D341Med (cell line): ENCODE measurements around the gene APOL4.
"Not testable (repeated sequence)": the region's sequence is repeated elsewhere in the genome, so short reads cannot be mapped to it uniquely, and the experiment has no call there.

ENCODE experiments used
- DNase-seq: peaks from one replicate; pipeline ENCODE4 v3.0.0; 2012; ENCODE audit warnings: low spot score

APOL4 gene

DNA sequence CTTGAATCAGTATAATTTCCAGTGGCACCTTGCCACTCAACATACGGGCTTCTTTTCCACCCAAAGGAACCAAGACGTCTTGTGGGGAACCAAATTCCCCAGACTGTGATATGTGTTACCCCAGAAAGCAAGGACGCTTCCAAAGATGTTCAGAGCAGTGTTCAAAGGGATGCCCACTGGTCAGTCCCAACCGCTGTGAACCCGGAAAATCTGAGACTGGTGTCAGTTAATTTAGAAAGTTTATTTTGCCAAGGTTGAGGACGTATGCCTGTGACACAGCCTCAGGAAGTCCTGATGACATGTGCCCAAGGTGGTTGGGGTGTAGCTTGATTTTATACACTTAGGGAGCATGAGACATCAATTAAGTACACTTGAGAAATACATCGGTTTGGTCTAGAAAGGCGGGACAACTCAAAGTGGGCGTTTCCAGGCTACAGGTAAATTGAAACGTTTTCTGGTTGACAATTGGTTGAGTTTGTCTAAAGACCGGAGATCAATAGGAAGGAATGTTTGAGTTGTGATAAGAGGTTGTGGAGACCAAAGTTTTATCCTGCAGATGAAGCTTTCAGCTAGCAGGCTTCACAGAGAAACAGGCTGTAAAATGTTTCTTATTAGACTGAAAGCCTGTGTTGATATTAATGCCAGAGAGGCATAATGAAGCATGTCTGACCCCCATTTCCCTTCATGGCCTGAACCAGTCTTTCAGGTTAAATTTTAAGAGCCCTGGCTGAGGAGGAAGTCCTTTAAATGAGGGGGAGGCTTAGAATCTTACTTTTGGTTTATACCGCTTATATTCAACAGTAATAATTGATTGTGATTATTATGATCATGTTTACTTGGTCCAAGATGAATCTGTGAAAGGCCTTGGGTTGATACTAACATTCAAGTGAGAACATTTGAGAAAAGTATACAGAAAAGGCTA lies 47.8 kb downstream of the APOL4 start:
- DNase-seq = no peak

DNA sequence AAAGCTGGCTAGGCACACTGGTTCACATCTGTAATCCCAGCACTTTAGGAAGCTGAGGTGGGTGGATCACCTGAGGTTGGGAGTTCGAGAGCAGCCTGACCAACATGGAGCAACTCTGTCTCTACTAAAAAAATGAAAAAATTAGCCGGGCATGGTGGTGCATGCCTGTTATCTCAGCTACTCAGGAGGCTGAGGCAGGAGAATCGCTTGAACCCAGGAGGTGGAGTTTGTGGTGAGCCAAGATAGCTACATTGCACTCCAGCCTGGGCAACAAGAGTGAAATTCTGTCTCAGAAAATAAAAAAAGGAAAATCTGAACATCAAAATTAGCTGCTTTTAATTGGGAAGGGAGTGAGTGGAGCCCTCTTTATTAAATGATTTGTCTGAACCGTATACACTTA lies 48.8 kb downstream of the APOL4 start:
- not testable (repeated sequence) for DNase-seq

GRCh38 chr22:36152088-36152487 lies 49.5 kb downstream of the APOL4 start:
- no peak for DNase-seq

GRCh38 chr22:36151006-36151595 lies 50.5 kb downstream of the APOL4 start:
- DNase-seq = no peak

GRCh38 chr22:36149441-36149840 lies 52.2 kb downstream of the APOL4 start:
- no peak for DNase-seq

GRCh38 chr22:36148411-36148810 lies 53.2 kb downstream of the APOL4 start:
- no peak for DNase-seq

- DNase-seq = no peak
Observed at GRCh38 chr22:36147196-36147791, 54.3 kb downstream of the APOL4 start.

- DNase-seq = no peak
Observed at GRCh38 chr22:36145881-36146280, 55.7 kb downstream of the APOL4 start.

DNA sequence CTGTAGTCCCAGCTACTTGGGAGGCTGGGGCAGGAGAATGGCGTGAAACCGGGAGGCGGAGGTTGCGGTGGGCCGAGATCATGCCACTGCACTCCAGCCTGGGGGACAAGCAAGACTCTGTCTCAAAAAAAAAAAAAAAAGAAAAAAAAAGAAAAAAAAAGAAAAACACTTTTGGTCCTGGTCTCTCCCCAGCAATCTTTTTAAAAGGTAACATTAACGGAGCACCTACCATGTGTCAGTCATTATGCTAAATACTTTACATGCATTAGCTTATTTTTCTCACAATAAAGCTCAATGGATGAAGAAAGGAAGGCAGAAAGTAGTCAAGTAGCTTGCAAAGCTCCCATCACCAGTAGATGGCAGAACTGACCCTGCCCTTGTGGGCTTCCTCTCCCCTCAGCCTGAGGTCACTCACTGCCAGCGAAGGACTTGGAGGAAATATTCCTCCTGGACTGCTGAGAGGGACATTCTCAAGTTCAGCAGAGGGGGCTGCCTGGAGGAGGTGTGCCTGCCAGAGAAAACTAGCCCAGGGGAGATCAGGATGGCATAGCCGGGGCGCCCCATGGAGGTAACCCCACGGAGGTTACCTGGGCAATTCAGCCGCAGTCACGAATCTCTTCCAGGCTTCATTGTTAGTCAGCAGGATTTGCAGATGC lies 56.6 kb downstream of the APOL4 start:
- peak; percentile 52 for DNase-seq

GRCh38 chr22:36143956-36144355 lies 57.7 kb downstream of the APOL4 start:
- no peak for DNase-seq

GRCh38 chr22:36143066-36143815 lies 58.4 kb downstream of the APOL4 start:
- DNase-seq = no peak

GRCh38 chr22:36141481-36141880 lies 60.1 kb downstream of the APOL4 start:
- DNase-seq = no peak
